Esophagus mucosa (tissue), 1 donor: Measurements from ENCODE around the gene SCAI. TPM values are rescaled to one million over a fixed set of nuclear protein-coding genes. Genes with fewer than 3 reads are reported as not detected.
"Not testable (repeated sequence)": the region's sequence is repeated elsewhere in the genome, so short reads cannot be mapped to it uniquely, and the experiment has no call there.

Source experiments
- ATAC-seq: fragments of 200-7000 bp; cut with Tn5 transposase; one replicate; pipeline ENCODE4 v1.9.1; 2020
- total RNA-seq: library from RNA; stranded (reverse); gene quantifications from one replicate; pipeline ENCODE4 v1.2.4, GENCODE V29; 2023
- donor health status: DM: yes; HTN: yes; CAD: no.

SCAI gene
- total RNA-seq, 1 donor from 2014 or later: 3.0 TPM

DNA sequence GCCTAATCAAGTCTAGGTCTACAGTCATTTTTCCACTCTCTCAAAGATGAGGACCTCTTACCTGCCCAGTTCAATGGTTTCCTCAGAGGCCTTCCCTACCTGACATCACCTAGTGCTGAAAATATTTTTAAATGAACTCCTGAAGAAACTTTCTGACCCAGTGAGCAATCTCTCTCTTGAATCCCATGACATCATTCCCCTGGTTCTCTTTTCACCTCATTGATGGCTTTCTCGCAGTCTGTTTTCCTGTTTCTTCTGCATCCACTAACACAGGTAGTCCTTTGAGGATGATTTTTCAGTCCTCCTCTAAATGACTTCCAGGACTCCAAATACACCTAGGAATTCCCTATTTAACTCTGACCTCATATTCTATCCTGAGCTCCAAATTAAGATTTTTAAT is 40.3 kb downstream of the SCAI start:
- ATAC-seq: no peak

DNA sequence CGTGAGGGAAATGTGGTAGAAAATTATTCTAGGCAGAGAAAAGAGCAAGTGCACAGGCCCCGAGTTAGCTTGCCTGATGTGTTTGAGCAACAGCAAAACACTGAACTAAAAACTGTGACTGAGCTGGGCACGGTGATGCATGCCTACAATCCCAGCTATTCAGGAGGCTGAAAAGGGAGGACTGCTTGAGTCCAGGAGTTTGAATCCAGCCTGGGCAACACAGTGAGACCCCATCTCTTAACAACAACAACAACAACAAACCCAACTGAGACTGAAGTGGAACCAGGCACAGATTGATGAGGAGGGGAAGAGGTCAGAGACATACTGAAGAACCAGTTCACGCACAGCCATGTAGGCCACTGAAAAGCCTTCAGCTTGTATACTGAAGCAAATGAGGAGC is 42.5 kb downstream of the SCAI start:
- ATAC-seq: no peak

DNA sequence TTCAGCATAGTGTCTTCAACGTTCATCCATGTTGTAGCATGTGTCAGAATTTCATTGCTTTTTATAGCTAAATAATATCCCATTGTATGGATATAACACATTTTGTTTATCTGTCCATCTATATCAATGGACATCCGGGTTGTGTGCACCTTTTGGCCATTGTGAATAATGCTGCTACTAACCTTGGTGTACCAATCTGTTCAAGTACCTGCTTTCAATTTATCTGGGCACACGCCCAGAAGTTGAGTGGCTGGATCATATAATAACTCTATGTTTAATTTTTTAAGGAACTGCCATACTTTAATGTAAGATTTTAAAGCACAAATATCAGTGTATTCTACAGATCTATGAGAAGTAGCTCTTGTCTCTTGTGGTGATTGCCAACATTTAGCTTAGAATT is 43.5 kb downstream of the SCAI start:
- no peak for ATAC-seq

- ATAC-seq: no peak
These were observed 47.4 kb downstream of the SCAI start for GRCh38 chr9:125095821-125096443.

- no peak for ATAC-seq
These were observed 52.2 kb downstream of the SCAI start for GRCh38 chr9:125091121-125091520.

GRCh38 chr9:125089331-125089730 is 54.0 kb downstream of the SCAI start:
- ATAC-seq: no peak

- ATAC-seq: no peak
These were observed 54.6 kb downstream of the SCAI start for GRCh38 chr9:125088752-125089151.

- ATAC-seq: no peak
These were observed 57.4 kb downstream of the SCAI start for GRCh38 chr9:125085703-125086477.

DNA sequence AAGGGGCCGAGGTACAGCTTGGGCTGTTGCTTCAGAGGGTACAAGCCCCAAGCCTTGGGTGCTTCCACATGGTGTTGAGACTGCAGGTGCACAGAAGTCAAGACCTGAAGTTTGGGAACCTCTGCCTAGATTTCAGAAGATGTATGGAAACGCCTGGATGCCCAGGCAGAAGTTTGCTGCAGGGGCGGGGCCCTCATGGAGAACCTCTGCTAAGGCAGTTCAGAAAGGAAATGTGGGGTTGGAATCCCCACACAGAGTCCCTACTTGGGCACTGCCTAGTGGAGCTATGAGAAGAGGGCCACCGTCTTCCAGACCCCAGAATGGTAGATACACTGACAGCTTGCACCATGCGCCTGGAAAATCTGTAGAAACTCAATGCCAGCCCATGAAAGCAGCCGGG is 61.1 kb downstream of the SCAI start:
- not testable (repeated sequence) for ATAC-seq

GRCh38 chr9:125080797-125081196 is 62.5 kb downstream of the SCAI start:
- not testable (repeated sequence) for ATAC-seq

DNA sequence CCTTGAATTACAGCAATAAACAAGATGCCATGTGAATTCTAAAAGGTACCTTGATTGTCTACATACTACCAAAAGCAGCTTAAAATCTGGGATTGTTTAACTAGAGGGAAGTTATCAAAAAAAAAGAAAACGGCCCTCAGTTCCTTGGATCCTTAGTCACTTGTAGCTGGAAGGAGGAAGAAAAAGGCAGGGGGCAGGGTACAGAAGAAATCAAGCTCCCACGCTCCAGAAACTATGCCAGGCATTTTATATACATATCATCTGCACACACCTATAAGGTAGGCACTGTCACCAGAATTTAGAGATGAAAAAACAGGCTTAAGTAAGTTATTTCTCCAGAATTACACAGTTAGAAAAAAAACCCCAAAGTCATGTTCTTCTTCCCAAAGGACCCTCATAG is 63.4 kb downstream of the SCAI start:
- no peak for ATAC-seq

DNA sequence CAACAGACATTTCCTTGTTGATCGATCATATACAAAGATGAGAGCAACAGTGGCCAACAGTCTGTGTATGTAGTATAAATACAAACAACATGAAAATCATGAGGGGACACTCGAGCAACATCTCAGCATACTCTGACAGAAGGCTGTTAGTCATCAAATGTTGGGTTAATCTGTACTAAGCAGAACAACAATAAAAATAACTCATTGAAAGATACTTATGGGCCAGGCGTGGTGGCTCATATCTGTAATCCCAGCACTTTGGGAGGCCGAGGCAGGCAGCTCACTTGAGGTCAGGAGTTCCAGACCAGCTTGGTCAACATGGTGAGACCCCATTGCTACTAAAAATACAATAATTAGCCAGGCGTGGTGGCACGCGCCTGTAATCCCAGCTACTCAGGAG is 67.3 kb downstream of the SCAI start:
- no peak for ATAC-seq

- ATAC-seq: no peak
These were observed 68.4 kb downstream of the SCAI start for GRCh38 chr9:125074976-125075375.

GRCh38 chr9:125066839-125067619 is 76.3 kb downstream of the SCAI start:
- no peak for ATAC-seq

DNA sequence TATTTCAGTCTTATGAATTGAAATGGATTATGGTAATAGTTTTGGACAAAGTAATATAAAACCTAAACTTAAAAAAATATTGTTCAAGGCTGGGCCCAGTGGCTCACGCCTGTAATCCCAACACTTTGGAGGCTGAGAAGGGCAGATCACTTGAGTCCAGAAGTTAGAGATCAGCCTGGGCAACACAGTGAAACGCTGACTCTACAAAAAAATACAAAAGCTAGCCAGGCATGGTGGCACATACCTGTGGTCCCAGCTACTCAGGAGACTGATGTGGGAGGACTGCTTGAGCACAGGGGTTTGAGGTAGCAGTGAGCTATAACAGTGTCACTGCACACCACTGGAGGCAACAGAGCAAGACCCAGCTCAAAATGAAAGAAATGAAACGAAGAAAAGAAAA is 81.9 kb downstream of the SCAI start:
- no peak for ATAC-seq

DNA sequence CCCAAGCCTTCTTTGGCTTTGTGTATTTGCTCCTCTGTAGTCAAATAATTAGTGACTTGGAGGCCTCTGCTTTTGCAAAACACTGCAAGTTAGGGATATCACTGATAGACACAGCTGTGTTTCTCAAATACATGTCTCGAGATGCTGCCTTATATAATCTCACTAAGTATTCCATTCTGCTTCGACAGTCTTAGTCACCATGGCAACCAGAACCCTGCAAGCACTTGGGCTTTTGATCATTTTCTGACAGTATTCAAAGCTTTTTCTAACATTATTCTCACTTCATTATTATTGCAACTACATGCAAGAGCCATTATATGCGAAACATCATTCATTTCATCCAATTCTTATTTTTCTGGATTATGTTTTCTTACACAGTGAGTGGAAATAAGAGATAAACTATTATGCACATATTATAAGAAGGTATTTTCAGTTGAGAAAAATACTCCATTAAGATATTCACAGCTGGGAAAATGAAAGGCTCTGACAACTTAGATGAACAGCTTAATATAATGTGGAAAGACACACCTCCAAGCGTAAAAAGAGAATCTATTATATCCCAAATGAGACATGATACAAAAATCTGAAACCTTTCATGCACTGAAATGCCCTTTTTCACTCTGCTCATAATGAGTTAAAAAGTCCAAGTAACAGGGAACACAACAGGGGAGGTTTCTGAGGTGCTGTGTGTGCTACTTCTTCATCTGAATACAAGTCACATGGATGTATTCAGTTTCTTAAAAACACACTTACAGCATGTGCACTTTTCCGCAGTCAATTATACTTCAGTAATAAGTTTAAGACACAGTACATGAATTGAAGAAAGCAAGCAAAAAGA is 93.9 kb downstream of the SCAI start:
- no peak for ATAC-seq

GRCh38 chr9:125043631-125044030 is 99.7 kb downstream of the SCAI start:
- no peak for ATAC-seq

DNA sequence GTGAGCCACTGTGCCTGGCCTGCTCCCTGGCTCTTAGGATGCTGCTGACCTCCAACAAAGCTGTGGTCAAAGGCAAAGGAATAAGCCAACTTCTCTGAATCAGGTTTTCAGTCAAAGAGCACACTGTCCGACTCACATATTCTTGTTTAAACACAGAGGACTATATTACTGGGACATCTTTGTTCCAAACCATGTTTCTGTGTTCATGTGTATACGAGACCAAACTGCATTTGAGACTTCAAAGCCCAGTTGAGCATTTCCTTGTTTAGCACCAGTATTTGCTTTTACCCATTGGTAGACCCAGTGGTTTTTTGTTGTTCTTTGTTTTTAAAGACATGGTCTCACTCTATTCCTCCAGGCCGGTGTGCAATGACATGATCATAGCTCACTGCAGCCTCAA is 100.2 kb downstream of the SCAI start:
- ATAC-seq: no peak

DNA sequence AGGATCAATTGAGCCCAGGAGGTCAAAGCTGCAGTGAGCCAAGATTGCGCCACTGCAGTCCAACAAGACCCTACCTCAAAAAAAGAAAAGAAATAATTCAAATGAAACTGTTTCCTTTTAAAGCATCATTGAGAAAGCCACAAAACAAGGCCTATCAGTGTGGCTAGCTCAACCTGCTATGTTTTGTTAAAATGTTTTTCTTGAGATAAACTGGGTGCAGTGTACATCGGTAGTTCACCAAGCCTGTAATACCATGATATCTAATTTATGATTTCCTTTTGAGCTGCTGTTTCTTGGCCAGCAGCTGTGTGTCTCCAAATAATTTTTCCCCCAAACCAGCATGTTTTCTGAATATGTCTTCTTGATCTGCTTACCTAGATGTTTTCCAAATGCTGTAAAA is 105.2 kb downstream of the SCAI start:
- ATAC-seq: no peak

GRCh38 chr9:125028041-125028440 is 115.3 kb downstream of the SCAI start:
- no peak for ATAC-seq

GRCh38 chr9:125024917-125025316 is 118.4 kb downstream of the SCAI start:
- ATAC-seq: no peak

- ATAC-seq: no peak
These were observed 122.3 kb downstream of the SCAI start for GRCh38 chr9:125021069-125021468.

DNA sequence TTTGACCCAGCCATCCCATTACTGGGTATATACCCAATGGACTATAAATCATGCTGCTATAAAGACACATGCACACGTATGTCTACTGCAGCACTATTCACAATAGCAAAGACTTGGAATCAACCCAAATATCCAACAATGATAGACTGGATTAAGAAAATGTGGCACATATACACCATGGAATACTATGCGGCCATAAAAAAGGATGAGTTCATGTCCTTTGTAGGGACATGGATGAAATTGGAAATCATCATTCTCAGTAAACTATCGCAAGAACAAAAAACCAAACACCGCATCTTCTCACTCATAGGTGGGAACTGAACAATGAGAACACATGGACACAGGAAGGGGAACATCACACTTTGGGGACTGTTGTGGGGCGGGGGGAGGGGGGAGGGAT is 127.7 kb downstream of the SCAI start:
- ATAC-seq: not testable (repeated sequence)
